GM12801 (cell line): Measurements from ENCODE around the gene LARP1.

Experiments used
- TF ChIP-seq, protein P1 (sequence below): IDR thresholded peaks from one replicate; pipeline ENCODE4 v1.5.1; 2011; ENCODE audit warnings: control low read depth; ENCODE audit not compliant: insufficient read length; ENCODE audit errors: extremely low read depth

LARP1 gene

DNA sequence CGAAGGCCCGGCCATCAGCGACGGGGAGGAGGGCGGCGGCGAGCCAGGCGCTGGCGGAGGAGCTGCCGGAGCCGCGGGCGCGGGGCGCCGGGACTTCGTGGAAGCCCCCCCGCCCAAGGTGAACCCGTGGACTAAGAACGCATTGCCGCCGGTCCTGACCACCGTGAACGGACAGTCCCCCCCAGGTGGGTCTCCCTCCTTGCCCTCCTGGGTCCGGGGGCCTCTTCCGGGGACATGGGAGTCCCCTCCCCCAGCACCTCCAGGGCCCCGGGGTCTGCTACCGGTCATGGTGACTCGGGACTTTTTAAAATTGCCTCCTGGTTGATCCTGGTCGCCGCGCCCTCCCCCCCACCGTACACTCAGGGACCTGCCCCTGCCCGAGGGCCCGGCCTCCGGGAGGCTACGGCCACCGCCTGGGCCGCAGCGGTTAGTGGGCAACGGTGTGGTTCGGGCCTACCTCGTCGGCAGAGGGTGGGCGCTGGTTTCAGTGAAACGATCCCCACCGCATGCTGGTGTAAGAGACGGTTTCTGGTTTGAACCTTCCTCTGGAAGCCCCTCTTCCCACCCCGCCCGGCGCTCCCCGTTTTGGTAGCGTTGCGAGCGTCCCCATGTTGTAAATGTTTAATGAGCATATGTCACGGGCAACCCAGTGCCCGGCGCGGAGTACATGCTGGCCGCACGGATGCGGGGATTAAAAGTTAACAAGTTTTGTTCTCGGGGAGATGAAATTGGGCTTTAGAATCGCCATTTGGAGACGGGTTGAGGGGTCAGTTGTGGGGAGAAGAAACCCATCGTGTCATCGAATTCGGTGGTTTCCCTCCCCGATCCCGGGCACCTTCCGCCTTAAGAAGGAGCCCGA, 1.1 kb downstream of the LARP1 start:
- TF ChIP-seq, protein P1, sequence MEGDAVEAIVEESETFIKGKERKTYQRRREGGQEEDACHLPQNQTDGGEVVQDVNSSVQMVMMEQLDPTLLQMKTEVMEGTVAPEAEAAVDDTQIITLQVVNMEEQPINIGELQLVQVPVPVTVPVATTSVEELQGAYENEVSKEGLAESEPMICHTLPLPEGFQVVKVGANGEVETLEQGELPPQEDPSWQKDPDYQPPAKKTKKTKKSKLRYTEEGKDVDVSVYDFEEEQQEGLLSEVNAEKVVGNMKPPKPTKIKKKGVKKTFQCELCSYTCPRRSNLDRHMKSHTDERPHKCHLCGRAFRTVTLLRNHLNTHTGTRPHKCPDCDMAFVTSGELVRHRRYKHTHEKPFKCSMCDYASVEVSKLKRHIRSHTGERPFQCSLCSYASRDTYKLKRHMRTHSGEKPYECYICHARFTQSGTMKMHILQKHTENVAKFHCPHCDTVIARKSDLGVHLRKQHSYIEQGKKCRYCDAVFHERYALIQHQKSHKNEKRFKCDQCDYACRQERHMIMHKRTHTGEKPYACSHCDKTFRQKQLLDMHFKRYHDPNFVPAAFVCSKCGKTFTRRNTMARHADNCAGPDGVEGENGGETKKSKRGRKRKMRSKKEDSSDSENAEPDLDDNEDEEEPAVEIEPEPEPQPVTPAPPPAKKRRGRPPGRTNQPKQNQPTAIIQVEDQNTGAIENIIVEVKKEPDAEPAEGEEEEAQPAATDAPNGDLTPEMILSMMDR: no peak

DNA sequence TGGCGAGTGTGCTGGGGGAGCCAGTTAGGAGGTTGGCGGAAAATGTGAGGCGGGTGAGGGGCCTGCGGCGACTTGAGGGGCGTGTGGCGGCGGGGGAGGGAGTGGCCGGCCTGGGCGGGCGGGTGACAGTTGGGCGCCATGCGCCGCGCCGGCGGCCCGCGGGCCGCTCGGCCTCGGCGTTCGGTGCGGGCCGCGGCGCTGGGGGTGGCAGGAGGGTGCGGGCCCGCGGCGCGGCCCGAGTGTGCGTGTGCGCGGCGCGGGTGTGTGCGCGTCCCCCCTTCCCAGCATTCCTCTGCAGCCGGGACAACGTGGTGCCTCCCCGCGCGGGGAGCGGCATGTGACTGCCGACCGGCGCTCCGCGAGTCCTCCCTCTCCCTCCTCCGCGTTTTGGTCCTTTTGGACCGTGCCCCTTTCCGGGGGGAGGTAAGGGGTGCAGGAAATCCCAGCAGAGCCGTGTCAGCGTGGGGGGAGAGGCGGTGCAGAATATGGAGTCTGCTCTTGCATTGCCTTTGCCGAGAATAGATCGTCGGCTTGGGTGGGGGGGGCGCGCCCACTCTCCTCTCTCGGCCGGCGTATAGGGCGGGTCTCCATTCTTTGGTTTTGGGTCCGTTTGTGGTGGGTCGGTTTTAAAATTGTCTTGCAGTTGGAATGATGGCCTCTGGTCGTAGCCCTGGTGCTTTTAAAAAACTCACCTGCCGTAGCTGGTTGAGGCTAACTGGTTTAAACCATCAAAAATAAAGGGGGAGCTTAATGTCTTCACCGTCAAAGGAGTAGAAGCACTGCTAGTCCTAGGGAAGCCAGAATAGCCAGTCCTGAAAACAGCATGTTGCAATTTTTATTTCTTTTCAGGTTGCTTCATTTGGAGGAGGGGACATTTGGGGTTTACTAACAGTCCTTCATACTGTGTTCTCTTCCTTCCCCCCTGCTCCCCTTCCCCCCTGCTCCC, 2.0 kb downstream of the LARP1 start:
- TF ChIP-seq, protein P1: no peak

DNA sequence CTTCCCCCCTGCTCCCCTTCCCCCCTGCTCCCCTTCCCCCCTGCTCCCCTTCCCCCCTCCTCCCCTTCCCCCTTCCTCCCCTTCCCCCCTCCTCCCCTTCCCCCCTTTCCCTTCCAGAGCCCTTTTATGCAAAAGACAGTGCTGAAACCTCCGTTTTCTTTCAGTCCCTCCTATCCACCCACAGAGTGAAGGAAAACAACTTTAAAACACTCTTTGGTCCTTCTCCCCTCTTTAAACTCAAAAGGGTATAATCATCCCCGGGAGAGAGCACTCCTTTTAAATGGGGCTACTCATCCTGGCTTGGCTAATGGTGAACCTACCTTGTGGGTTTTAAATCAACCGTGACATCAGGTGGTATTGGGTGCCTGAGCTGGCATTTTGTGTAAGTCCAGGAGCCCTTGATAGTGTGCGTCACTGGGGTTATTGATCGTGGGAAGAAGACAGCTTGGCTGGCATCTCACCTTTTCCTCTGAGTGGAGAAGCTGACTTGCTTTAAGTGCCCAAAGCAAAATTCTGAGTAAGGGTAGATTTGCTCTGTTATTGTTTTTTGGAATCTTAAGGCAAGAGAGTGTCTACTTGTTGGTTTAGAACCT, 2.7 kb downstream of the LARP1 start:
- TF ChIP-seq, protein P1: no peak

DNA sequence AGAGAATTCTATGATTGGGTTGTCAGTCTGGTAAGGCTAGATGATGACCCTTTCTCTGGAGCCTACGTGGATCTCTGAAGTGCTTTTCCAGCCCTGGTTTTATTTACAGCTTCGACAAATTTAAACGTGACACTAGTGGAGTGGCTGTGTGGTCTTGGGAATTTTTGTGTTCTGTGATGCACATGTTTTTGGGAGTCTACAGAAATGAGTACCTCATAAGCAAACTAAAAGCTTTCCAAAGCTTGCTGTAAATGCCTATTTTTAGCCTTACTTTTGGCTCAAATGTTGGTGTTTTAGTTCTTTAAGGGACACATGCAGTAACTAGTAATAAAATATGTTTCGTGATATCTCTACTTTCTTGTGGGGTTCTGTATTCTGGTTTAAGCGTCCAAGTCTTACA, 3.3 kb downstream of the LARP1 start:
- TF ChIP-seq, protein P1: no peak

DNA sequence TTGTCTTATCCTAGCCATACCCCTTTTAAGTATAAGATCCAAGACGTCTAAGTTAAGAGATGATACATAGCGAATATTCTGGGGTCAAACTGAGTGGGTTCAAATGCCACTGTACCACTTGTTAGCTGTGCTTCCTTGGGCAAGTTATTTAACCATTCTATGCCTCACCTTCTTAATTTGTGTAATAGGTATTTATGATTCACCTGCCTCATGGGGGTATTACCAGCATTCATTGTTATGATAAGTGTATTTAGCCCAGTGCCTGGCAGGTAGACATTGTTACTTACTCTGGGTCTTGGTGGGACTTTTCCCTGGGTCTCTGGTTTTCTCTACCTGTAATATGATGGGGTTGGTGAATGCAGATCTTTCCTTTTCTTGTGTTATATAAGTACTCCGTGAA, 3.8 kb downstream of the LARP1 start:
- TF ChIP-seq, protein P1: no peak

DNA sequence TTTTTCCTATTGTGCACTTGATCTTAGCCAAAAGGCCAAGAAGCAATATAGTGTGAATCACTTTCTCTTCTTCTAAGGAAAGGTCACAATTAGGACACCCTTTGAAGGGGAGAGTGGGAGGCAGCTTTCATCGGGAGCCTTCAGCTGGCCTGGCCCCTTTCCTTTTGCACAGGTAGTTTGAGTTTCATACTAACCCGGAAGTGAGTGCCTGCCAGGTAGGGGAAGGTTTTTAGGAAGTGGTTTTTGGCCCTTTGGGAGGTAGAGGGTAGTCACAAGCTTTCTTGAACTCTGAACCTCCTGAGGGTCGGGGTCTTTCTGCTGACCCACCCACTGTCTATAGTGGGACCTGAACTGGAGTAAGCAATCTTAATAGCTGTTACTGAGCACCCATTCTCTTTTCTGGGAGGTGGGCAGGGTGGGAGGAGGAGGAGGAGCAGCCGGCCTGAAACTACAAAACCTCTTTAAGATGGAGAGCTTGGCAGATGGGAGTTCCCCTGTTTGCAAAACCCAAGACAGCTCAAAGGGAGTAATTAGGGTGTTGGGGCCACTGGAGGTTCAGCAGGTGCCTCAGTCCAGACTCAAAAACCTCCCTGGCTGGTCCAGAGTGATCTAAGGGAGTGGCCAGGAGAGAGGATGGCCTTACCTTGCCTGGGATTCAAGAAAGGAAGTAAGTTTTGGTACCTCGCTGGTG, 6.0 kb downstream of the LARP1 start:
- TF ChIP-seq, protein P1: no peak
